ENCODE results near the gene TMEM63C.
A peak's percentile ranks its signal among the peaks of the same experiment; 100 is the strongest.

The TMEM63C gene

GRCh38 chr14:77203611-77204458 lies 22.2 kb downstream of the TMEM63C start:
- H3K4me3 ChIP-seq (ENCODE audit: low read length): no peak overlapping the region
- no peak overlapping the region for H2BK15ac ChIP-seq (replicated peaks; ENCODE audit: low read depth)
- no peak overlapping the region for H4K5ac ChIP-seq (ENCODE audit: low read length)
- no peak overlapping the region for H3K56ac ChIP-seq (ENCODE audit: low read length)
- no peak overlapping the region for H3K18ac ChIP-seq (ENCODE audit: low read length)
- no peak overlapping the region for H3K27ac ChIP-seq (ENCODE audit: low read depth, low read length)
- H3K36me3 ChIP-seq (ENCODE audit: control insufficient read depth, insufficient read depth, low read length): no peaks in the 10 kb centered on the region
- no peak overlapping the region for H3K9ac ChIP-seq (ENCODE audit: low read length)
- no peak overlapping the region for H2AK5ac ChIP-seq (ENCODE audit: low read length)
- no peaks in the 10 kb centered on the region for H3K4me1 ChIP-seq (ENCODE audit: control insufficient read depth, low read depth, low read length)
- no peak overlapping the region for H4K8ac ChIP-seq (ENCODE audit: low read depth, low read length)
- no peak overlapping the region for H3K4me2 ChIP-seq (ENCODE audit: low read length)
- H3K23ac ChIP-seq (ENCODE audit: low read length): peak overlapping the region; percentile 39
- H2BK120ac ChIP-seq (ENCODE audit: low read depth, low read length): no peak overlapping the region
- H2BK5ac ChIP-seq (ENCODE audit: low read length): no peak overlapping the region
- H3K27me3 ChIP-seq (ENCODE audit: insufficient read depth, low read length, poor library complexity): no peaks in the 10 kb centered on the region
- no peaks in the 10 kb centered on the region for H3K79me1 ChIP-seq (ENCODE audit: low read length)
- DNase-seq: peak; percentile 15
- H3K4ac ChIP-seq (ENCODE audit: low read depth, low read length): no peak overlapping the region
- WGBS (ENCODE audit: extremely low coverage, insufficient coverage, low lambda C conversion rate): no CpG with 5 or more reads among the region's 5 CpGs
- H3K79me2 ChIP-seq (ENCODE audit: control insufficient read depth, insufficient read depth, low read length): no peaks in the 10 kb centered on the region

- no peak overlapping the region for H4K5ac ChIP-seq (ENCODE audit: low read length)
- H2BK15ac ChIP-seq (replicated peaks; ENCODE audit: low read depth): no peak overlapping the region
- H3K4ac ChIP-seq (ENCODE audit: low read depth, low read length): no peak overlapping the region
- H4K8ac ChIP-seq (ENCODE audit: low read depth, low read length): no peak overlapping the region
- no peak overlapping the region for H3K27ac ChIP-seq (ENCODE audit: low read depth, low read length)
- H2AK5ac ChIP-seq (ENCODE audit: low read length): no peak overlapping the region
- no peak overlapping the region for H3K9ac ChIP-seq (ENCODE audit: low read length)
- no peak overlapping the region for H3K56ac ChIP-seq (ENCODE audit: low read length)
- no peak overlapping the region for H3K4me3 ChIP-seq (ENCODE audit: low read length)
- H3K4me2 ChIP-seq (ENCODE audit: low read length): no peak overlapping the region
- no peak overlapping the region for H3K18ac ChIP-seq (ENCODE audit: low read length)
- DNase-seq: no peak
- no peaks in the 10 kb centered on the region for H3K36me3 ChIP-seq (ENCODE audit: control insufficient read depth, insufficient read depth, low read length)
- H3K79me2 ChIP-seq (ENCODE audit: control insufficient read depth, insufficient read depth, low read length): no peaks in the 10 kb centered on the region
- no peak overlapping the region for H2BK120ac ChIP-seq (ENCODE audit: low read depth, low read length)
- H3K23ac ChIP-seq (ENCODE audit: low read length): no peak overlapping the region
- no CpG with 5 or more reads among the region's 6 CpGs for WGBS (ENCODE audit: extremely low coverage, insufficient coverage, low lambda C conversion rate)
- H3K79me1 ChIP-seq (ENCODE audit: low read length): no peaks in the 10 kb centered on the region
- H3K4me1 ChIP-seq (ENCODE audit: control insufficient read depth, low read depth, low read length): no peaks in the 10 kb centered on the region
- H3K27me3 ChIP-seq (ENCODE audit: insufficient read depth, low read length, poor library complexity): no peaks in the 10 kb centered on the region
- no peak overlapping the region for H2BK5ac ChIP-seq (ENCODE audit: low read length)
These were observed 22.8 kb downstream of the TMEM63C start for GRCh38 chr14:77204459-77204771.

DNA sequence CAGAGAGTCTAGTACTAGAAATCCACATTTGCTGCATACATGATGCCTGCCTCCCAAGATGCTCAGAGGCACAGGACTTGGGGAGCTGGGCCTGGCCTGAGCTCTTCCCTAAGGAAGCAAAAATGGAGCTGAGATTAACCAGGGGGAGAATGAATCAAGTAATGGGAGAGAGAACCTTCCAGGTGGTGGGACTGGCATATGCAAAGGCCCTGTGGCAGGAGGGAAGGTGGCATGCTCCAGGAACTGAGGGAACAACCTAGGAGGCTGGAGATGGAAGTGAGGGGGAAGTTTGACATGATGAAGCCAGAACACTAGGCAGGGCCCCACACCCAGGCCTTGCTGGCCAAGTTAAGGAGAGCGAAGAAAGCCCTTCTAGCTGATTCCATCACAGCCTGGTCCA lies 23.3 kb downstream of the TMEM63C start:
- Histone ChIP-seq H3K27ac (ENCODE audit: low read depth, low read length) (no peak overlapping the region), H3K79me1 (ENCODE audit: low read length) (no peaks in the 10 kb centered on the region), H3K23ac (ENCODE audit: low read length) (no peak overlapping the region)

DNA sequence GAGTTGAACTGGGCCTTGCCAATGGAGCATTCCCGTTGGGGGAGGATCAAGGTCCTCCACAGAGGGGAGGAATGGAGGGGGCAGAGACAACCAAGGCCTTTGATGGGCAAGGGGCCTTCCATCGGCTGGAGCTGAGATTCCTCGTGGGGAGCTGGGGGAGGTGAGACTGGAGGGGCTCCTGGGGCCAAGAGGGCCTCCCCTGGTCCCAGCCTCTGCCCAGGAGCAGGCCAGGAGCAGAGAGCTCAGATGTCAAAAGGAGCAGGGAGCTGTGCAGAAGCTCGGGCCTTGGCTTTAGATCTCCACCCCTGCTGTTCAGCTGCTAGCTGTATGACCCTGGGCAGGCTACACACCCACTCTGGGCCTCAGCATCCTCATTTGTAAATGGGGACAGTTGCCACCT lies 24.0 kb downstream of the TMEM63C start:
- no peak overlapping the region for H2AK5ac ChIP-seq (ENCODE audit: low read length)
- H3K23ac ChIP-seq (ENCODE audit: low read length): no peak overlapping the region
- no peaks in the 10 kb centered on the region for H3K79me2 ChIP-seq (ENCODE audit: control insufficient read depth, insufficient read depth, low read length)
- H2BK5ac ChIP-seq (ENCODE audit: low read length): no peak overlapping the region
- H3K4me3 ChIP-seq (ENCODE audit: low read length): no peak overlapping the region
- DNase-seq: no peak
- H3K4ac ChIP-seq (ENCODE audit: low read depth, low read length): no peak overlapping the region
- no peak overlapping the region for H3K56ac ChIP-seq (ENCODE audit: low read length)
- no peaks in the 10 kb centered on the region for H3K27me3 ChIP-seq (ENCODE audit: insufficient read depth, low read length, poor library complexity)
- H4K5ac ChIP-seq (ENCODE audit: low read length): no peak overlapping the region
- no peak overlapping the region for H3K4me2 ChIP-seq (ENCODE audit: low read length)
- WGBS (ENCODE audit: extremely low coverage, insufficient coverage, low lambda C conversion rate): no CpG with 5 or more reads among the region's 4 CpGs
- H2BK120ac ChIP-seq (ENCODE audit: low read depth, low read length): no peak overlapping the region
- H3K36me3 ChIP-seq (ENCODE audit: control insufficient read depth, insufficient read depth, low read length): no peaks in the 10 kb centered on the region
- H3K9ac ChIP-seq (ENCODE audit: low read length): no peak overlapping the region
- no peak overlapping the region for H4K8ac ChIP-seq (ENCODE audit: low read depth, low read length)
- no peaks in the 10 kb centered on the region for H3K4me1 ChIP-seq (ENCODE audit: control insufficient read depth, low read depth, low read length)
- H2BK15ac ChIP-seq (replicated peaks; ENCODE audit: low read depth): no peak overlapping the region
- H3K27ac ChIP-seq (ENCODE audit: low read depth, low read length): no peak overlapping the region
- H3K79me1 ChIP-seq (ENCODE audit: low read length): no peaks in the 10 kb centered on the region
- H3K18ac ChIP-seq (ENCODE audit: low read length): no peak overlapping the region

More for the DNA sequence above, 23.3 kb downstream of the TMEM63C start:
- H3K36me3 ChIP-seq (ENCODE audit: control insufficient read depth, insufficient read depth, low read length): no peaks in the 10 kb centered on the region
- no peaks in the 10 kb centered on the region for H3K4me1 ChIP-seq (ENCODE audit: control insufficient read depth, low read depth, low read length)
- no peaks in the 10 kb centered on the region for H3K27me3 ChIP-seq (ENCODE audit: insufficient read depth, low read length, poor library complexity)
- no peak for DNase-seq
- H2BK15ac ChIP-seq (replicated peaks; ENCODE audit: low read depth): no peak overlapping the region
- H3K4ac ChIP-seq (ENCODE audit: low read depth, low read length): no peak overlapping the region
- no peak overlapping the region for H3K18ac ChIP-seq (ENCODE audit: low read length)
- H2AK5ac ChIP-seq (ENCODE audit: low read length): no peak overlapping the region
- no peak overlapping the region for H2BK120ac ChIP-seq (ENCODE audit: low read depth, low read length)
- no peak overlapping the region for H3K9ac ChIP-seq (ENCODE audit: low read length)
- H2BK5ac ChIP-seq (ENCODE audit: low read length): no peak overlapping the region
- H4K8ac ChIP-seq (ENCODE audit: low read depth, low read length): no peak overlapping the region
- no peak overlapping the region for H3K4me3 ChIP-seq (ENCODE audit: low read length)
- H4K5ac ChIP-seq (ENCODE audit: low read length): no peak overlapping the region
- no CpG with 5 or more reads among the region's 1 CpG for WGBS (ENCODE audit: extremely low coverage, insufficient coverage, low lambda C conversion rate)
- no peak overlapping the region for H3K4me2 ChIP-seq (ENCODE audit: low read length)
- no peaks in the 10 kb centered on the region for H3K79me2 ChIP-seq (ENCODE audit: control insufficient read depth, insufficient read depth, low read length)
- H3K56ac ChIP-seq (ENCODE audit: low read length): no peak overlapping the region

DNA sequence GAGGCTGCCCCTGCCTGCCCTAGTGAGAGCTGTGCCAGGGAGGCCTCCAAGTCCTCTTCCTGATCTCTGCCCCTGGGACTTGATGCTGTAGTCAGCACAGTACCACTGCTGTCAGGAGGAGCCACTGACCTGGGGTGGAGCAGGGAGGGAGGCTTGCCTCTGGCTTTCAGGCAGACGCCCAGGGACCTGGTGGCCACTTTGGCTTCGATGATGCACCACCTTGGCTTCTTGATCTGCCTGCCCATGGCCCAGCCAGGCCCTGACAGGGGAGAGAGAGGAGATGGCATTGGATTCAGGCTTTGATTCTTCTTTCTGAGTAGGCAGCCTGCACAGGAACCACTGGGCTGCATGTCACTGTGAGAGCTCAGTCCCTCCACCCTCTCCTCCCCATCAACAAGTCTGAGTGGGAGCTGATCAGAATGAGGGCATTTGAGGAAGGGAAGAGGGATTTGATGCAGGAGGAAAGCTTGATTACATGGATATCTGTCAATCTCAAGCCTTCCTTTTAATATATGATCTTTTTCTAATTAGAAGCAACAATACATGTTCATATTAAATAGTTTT lies 24.7 kb downstream of the TMEM63C start:
- Histone ChIP-seq H3K79me2 (ENCODE audit: control insufficient read depth, insufficient read depth, low read length) (no peaks in the 10 kb centered on the region), H4K8ac (ENCODE audit: low read depth, low read length) (no peak overlapping the region), H3K27me3 (ENCODE audit: insufficient read depth, low read length, poor library complexity) (no peaks in the 10 kb centered on the region), H2AK5ac (ENCODE audit: low read length) (no peak overlapping the region), H3K27ac (ENCODE audit: low read depth, low read length) (no peak overlapping the region), H3K4me3 (ENCODE audit: low read length) (no peak overlapping the region), H3K23ac (ENCODE audit: low read length) (no peak overlapping the region), H3K4me1 (ENCODE audit: control insufficient read depth, low read depth, low read length) (no peaks in the 10 kb centered on the region), H4K5ac (ENCODE audit: low read length) (no peak overlapping the region), H2BK5ac (ENCODE audit: low read length) (no peak overlapping the region), H2BK120ac (ENCODE audit: low read depth, low read length) (no peak overlapping the region), H3K36me3 (ENCODE audit: control insufficient read depth, insufficient read depth, low read length) (no peaks in the 10 kb centered on the region), H2BK15ac (replicated peaks; ENCODE audit: low read depth) (no peak overlapping the region), H3K4me2 (ENCODE audit: low read length) (no peak overlapping the region), H3K79me1 (ENCODE audit: low read length) (no peaks in the 10 kb centered on the region), H3K9ac (ENCODE audit: low read length) (no peak overlapping the region), H3K4ac (ENCODE audit: low read depth, low read length) (no peak overlapping the region), H3K56ac (ENCODE audit: low read length) (no peak overlapping the region), H3K18ac (ENCODE audit: low read length) (no peak overlapping the region)
- no peak for DNase-seq
- WGBS (ENCODE audit: extremely low coverage, insufficient coverage, low lambda C conversion rate): no CpG with 5 or more reads among the region's 2 CpGs
